K562 (cell line): ENCODE results near the gene RUVBL2. TPM values are rescaled to one million over a fixed set of nuclear protein-coding genes. Genes with fewer than 3 reads are reported as not detected.

Source experiments
- ATF1 ChIP-seq, 2 experiments: fragments of 450-650 bp in 1 of 2; IDR thresholded peaks; 2 replicates each; pipeline ENCODE4 v1.6.1; 2016; ENCODE audit warnings: missing compliant biosample characterization in 1 of 2, missing genetic modification characterization in 1 of 2
- DACH1 ChIP-seq: fragments of 450-650 bp; IDR thresholded peaks from 2 replicates; pipeline ENCODE4 v1.6.1; 2018; ENCODE audit not compliant: partially characterized antibody
- ETV1 ChIP-seq: fragments of 450-650 bp; conservative IDR thresholded peaks from 2 replicates; pipeline ENCODE4 v1.6.1; 2016; ENCODE audit warnings: missing genetic modification characterization, control low read depth, low read depth, missing compliant biosample characterization
- HNRNPK ChIP-seq: fragments of 200-400 bp; formaldehyde crosslinking; IDR thresholded peaks from one replicate; pipeline ENCODE4 v1.6.1; 2018; ENCODE audit warnings: mild to moderate bottlenecking, low read depth, low read length; ENCODE audit not compliant: poor library complexity, severe bottlenecking
- KLF6 ChIP-seq: fragments of 250-450 bp; sonication (Bioruptor Pico); IDR thresholded peaks from 2 replicates; pipeline ENCODE4 v1.4.0; 2020; ENCODE audit warnings: mild to moderate bottlenecking, moderate library complexity, borderline replicate concordance
- LCOR ChIP-seq: sonication (generic); formaldehyde crosslinking; IDR thresholded peaks from 2 replicates; pipeline ENCODE4 v1.8.0; 2022; ENCODE audit warnings: mild to moderate bottlenecking, missing genetic modification reagents
- MCM2 ChIP-seq: fragments of 450-650 bp; IDR thresholded peaks from 2 replicates; pipeline ENCODE4 v1.6.1; 2017; ENCODE audit warnings: low read depth, mild to moderate bottlenecking
- MTA3 ChIP-seq: fragments of 450-650 bp; formaldehyde crosslinking; IDR thresholded peaks from 2 replicates; pipeline ENCODE4 v1.6.1; 2017; ENCODE audit warnings: mild to moderate bottlenecking, borderline replicate concordance
- NR3C1 ChIP-seq: sonication (generic); formaldehyde crosslinking; IDR thresholded peaks from 2 replicates; pipeline ENCODE4 v1.8.1; 2022; ENCODE audit warnings: missing genetic modification reagents
- PHB2 ChIP-seq: fragments of 450-650 bp; IDR thresholded peaks from 2 replicates; pipeline ENCODE4 v1.6.1; 2017; ENCODE audit warnings: low read depth
- POLR2A ChIP-seq: fragments of 450-650 bp; conservative IDR thresholded peaks from 2 replicates; pipeline ENCODE4 v1.6.1; 2016
- RFX1 ChIP-seq: fragments of 450-650 bp; IDR thresholded peaks from 2 replicates; pipeline ENCODE4 v1.6.1; 2016; ENCODE audit warnings: mild to moderate bottlenecking, moderate library complexity
- TCF7L2 ChIP-seq: fragments of 150-350 bp; IDR thresholded peaks from 2 replicates; pipeline ENCODE4 v1.6.1; 2016; ENCODE audit warnings: low read depth, mild to moderate bottlenecking, low read length, moderate library complexity
- XRCC4 ChIP-seq: IDR thresholded peaks from one replicate; pipeline ENCODE4 v1.6.1; 2011; ENCODE audit not compliant: insufficient read depth, insufficient read length; ENCODE audit errors: extremely low read depth
- ZC3H11A ChIP-seq: IDR thresholded peaks from 2 replicates; pipeline ENCODE4 v1.6.1; 2012; ENCODE audit warnings: low read depth, low read length, improper control_type of control experiment
- ZFP36 ChIP-seq: fragments of 150-350 bp; IDR thresholded peaks from 2 replicates; pipeline ENCODE4 v1.6.1; 2018; ENCODE audit warnings: low read length, low read depth; ENCODE audit not compliant: partially characterized antibody
- ZFX ChIP-seq: sonication (generic); formaldehyde crosslinking; IDR thresholded peaks from 2 replicates; pipeline ENCODE4 v1.8.0; 2022; ENCODE audit warnings: mild to moderate bottlenecking, missing genetic modification reagents, moderate library complexity
- ZNF140 ChIP-seq: fragments of 250-450 bp; sonication (Bioruptor Pico); IDR thresholded peaks from 2 replicates; pipeline ENCODE4 v1.8.0; 2021; ENCODE audit warnings: moderate library complexity, mild to moderate bottlenecking, inconsistent platforms
- ZNF444 ChIP-seq: fragments of 250-450 bp; sonication (Bioruptor Pico); IDR thresholded peaks from 2 replicates; pipeline ENCODE4 v1.4.0; 2020; ENCODE audit warnings: mild to moderate bottlenecking, moderate library complexity
- ZNF561 ChIP-seq: fragments of 450-650 bp; formaldehyde crosslinking; conservative IDR thresholded peaks from 2 replicates; pipeline ENCODE4 v1.4.0; 2020; ENCODE audit warnings: mild to moderate bottlenecking, moderate library complexity
- polyA plus RNA-seq, 8 experiments: library from polyadenylated mRNA; depleted of rRNA in 4 of 8; stranded (reverse) in 5 of 8; unstranded in 3 of 8; fragments of >200 nt; fragmentation: Nextera tagmentation in 2 of 8; fragmentation: Illumina TruSeq in 1 of 8; extraction: Ambion mirVana in 2 of 8; extraction: Trizol in 1 of 8; gene quantifications; 2 replicates each; pipeline versions ENCODE4 v1.2.1 to v1.2.3, GENCODE V29; 2011 to 2014; ENCODE audit warnings: inconsistent platforms in 1 of 8, missing spikeins in 1 of 8
- total RNA-seq, 7 experiments: library from RNA; depleted of rRNA in 6 of 7; stranded (reverse); fragments of >200 nt in 6 of 7; fragmentation: Illumina TruSeq in 2 of 7; extraction: Trizol in 2 of 7; gene quantifications; 2 replicates each; pipeline versions ENCODE4 v1.2.1 to v1.2.3, GENCODE V29; 2011 to 2021; ENCODE audit warnings: low replicate concordance in 1 of 7
- TF ChIP-seq, protein P1 (sequence below): fragments of 200-800 bp; sonication (Bioruptor generic); IDR thresholded peaks from 2 replicates; pipeline ENCODE4 v1.6.1; 2016; ENCODE audit warnings: missing genetic modification characterization, missing compliant biosample characterization
- TF ChIP-seq, protein P2 (sequence below): sonication (generic); formaldehyde crosslinking; IDR thresholded peaks from 2 replicates; pipeline ENCODE4 v1.8.0; 2022; ENCODE audit warnings: mild to moderate bottlenecking, missing genetic modification reagents
- TF ChIP-seq, protein P3 (sequence below): fragments of 450-650 bp; formaldehyde crosslinking; IDR thresholded peaks from 2 replicates; pipeline ENCODE4 v1.4.0; 2020; ENCODE audit warnings: mild to moderate bottlenecking, moderate library complexity

Gene RUVBL2
- total and polyA plus RNA-seq, 9 of the 15 experiments (the other 6 are each of a cell fraction or from before 2014, with no cell fraction given) = 71.4 to 453 (median 237) TPM

DNA sequence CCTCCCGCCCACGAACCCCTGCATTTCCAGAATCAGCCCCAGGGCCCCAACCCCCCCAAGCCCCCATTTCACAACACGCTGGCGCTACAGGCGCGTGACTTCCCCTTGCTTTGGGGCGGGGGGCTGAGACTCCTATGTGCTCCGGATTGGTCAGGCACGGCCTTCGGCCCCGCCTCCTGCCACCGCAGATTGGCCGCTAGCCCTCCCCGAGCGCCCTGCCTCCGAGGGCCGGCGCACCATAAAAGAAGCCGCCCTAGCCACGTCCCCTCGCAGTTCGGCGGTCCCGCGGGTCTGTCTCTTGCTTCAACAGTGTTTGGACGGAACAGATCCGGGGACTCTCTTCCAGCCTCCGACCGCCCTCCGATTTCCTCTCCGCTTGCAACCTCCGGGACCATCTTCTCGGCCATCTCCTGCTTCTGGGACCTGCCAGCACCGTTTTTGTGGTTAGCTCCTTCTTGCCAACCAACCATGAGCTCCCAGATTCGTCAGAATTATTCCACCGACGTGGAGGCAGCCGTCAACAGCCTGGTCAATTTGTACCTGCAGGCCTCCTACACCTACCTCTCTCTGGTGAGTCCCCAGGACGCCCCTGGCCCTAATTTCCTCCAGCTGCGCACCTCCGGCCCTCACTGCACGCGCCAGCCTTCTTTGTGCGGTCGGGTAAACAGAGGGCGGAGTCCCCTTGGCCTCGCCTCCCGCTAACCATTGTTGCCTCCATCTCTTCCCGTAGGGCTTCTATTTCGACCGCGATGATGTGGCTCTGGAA lies 28.5 kb upstream of the RUVBL2 start, which contains the start of gene FTL (continued):
- TF ChIP-seq, protein P1, sequence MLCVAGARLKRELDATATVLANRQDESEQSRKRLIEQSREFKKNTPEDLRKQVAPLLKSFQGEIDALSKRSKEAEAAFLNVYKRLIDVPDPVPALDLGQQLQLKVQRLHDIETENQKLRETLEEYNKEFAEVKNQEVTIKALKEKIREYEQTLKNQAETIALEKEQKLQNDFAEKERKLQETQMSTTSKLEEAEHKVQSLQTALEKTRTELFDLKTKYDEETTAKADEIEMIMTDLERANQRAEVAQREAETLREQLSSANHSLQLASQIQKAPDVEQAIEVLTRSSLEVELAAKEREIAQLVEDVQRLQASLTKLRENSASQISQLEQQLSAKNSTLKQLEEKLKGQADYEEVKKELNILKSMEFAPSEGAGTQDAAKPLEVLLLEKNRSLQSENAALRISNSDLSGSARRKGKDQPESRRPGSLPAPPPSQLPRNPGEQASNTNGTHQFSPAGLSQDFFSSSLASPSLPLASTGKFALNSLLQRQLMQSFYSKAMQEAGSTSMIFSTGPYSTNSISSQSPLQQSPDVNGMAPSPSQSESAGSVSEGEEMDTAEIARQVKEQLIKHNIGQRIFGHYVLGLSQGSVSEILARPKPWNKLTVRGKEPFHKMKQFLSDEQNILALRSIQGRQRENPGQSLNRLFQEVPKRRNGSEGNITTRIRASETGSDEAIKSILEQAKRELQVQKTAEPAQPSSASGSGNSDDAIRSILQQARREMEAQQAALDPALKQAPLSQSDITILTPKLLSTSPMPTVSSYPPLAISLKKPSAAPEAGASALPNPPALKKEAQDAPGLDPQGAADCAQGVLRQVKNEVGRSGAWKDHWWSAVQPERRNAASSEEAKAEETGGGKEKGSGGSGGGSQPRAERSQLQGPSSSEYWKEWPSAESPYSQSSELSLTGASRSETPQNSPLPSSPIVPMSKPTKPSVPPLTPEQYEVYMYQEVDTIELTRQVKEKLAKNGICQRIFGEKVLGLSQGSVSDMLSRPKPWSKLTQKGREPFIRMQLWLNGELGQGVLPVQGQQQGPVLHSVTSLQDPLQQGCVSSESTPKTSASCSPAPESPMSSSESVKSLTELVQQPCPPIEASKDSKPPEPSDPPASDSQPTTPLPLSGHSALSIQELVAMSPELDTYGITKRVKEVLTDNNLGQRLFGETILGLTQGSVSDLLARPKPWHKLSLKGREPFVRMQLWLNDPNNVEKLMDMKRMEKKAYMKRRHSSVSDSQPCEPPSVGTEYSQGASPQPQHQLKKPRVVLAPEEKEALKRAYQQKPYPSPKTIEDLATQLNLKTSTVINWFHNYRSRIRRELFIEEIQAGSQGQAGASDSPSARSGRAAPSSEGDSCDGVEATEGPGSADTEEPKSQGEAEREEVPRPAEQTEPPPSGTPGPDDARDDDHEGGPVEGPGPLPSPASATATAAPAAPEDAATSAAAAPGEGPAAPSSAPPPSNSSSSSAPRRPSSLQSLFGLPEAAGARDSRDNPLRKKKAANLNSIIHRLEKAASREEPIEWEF = no peak
- TF ChIP-seq PHB2 = no peak
- TF ChIP-seq ZFX (CRISPR knock-in tag) = peak; percentile 61
- TF ChIP-seq ZNF561 = no peak
- TF ChIP-seq, protein P2, sequence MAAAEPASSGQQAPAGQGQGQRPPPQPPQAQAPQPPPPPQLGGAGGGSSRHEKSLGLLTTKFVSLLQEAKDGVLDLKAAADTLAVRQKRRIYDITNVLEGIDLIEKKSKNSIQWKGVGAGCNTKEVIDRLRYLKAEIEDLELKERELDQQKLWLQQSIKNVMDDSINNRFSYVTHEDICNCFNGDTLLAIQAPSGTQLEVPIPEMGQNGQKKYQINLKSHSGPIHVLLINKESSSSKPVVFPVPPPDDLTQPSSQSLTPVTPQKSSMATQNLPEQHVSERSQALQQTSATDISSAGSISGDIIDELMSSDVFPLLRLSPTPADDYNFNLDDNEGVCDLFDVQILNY (CRISPR knock-in tag) = no peak; the same call in 1 of the 2 replicates
- peak; percentile 100 for TF ChIP-seq MTA3
- peak; percentile 100 for TF ChIP-seq POLR2A
- TF ChIP-seq HNRNPK = no peak
- TF ChIP-seq MCM2 = no peak
- no peak for TF ChIP-seq XRCC4
- no peak for TF ChIP-seq ATF1 (CRISPR knock-in tag; IDR thresholded peaks at IDR 0.05)
- peak; percentile 45 for TF ChIP-seq ATF1 (tag; IDR thresholded peaks at IDR 0.05)
- no peak for TF ChIP-seq NR3C1
- TF ChIP-seq TCF7L2 = no peak
- TF ChIP-seq RFX1 = no peak
- no peak for TF ChIP-seq DACH1
- peak; percentile 58 for TF ChIP-seq KLF6 (CRISPR knock-in tag)
- peak; percentile 94 for TF ChIP-seq LCOR (CRISPR knock-in tag)
- TF ChIP-seq ZFP36 = no peak
- TF ChIP-seq, protein P3, sequence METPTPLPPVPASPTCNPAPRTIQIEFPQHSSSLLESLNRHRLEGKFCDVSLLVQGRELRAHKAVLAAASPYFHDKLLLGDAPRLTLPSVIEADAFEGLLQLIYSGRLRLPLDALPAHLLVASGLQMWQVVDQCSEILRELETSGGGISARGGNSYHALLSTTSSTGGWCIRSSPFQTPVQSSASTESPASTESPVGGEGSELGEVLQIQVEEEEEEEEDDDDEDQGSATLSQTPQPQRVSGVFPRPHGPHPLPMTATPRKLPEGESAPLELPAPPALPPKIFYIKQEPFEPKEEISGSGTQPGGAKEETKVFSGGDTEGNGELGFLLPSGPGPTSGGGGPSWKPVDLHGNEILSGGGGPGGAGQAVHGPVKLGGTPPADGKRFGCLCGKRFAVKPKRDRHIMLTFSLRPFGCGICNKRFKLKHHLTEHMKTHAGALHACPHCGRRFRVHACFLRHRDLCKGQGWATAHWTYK = peak; percentile 86
- TF ChIP-seq ZNF444 (CRISPR knock-in tag) = no peak
- peak; percentile 56 for TF ChIP-seq ETV1 (tag)
- no peak; the same call in 1 of the 2 replicates for TF ChIP-seq ZNF140
- TF ChIP-seq ZC3H11A = no peak
